KMS-11 (cell line): Measurements from ENCODE around the gene TSPAN33.
A peak's percentile ranks its signal among the peaks of the same experiment; 100 is the strongest.
"Not testable (repeated sequence)": the region's sequence is repeated elsewhere in the genome, so short reads cannot be mapped to it uniquely, and the experiment has no call there.

Source experiments
- H2AFZ ChIP-seq: fragments of 200-600 bp; sonication (generic); 2 replicates; pipeline ENCODE4 v1.6.1; 2016; ENCODE audit warnings: antibody characterized with exemption, mixed run types, low read depth
- H3K27ac ChIP-seq: fragments of 200-600 bp; sonication (generic); 2 replicates; pipeline ENCODE4 v1.6.1; 2016; ENCODE audit warnings: mild to moderate bottlenecking, mixed run types
- H3K27me3 ChIP-seq: fragments of 200-600 bp; sonication (generic); 2 replicates; pipeline ENCODE4 v1.6.1; 2017; ENCODE audit warnings: mild to moderate bottlenecking, low read depth, mixed run types, moderate library complexity; ENCODE audit not compliant: insufficient read depth
- H3K36me3 ChIP-seq: fragments of 200-600 bp; sonication (generic); 2 replicates; pipeline ENCODE4 v1.6.1; 2017; ENCODE audit warnings: mild to moderate bottlenecking, mixed run types; ENCODE audit not compliant: insufficient read depth
- H3K4me1 ChIP-seq: fragments of 200-600 bp; sonication (generic); 2 replicates; pipeline ENCODE4 v1.6.1; 2016; ENCODE audit warnings: mild to moderate bottlenecking, low read depth, mixed run types; ENCODE audit not compliant: poor library complexity, severe bottlenecking
- H3K4me2 ChIP-seq: fragments of 200-600 bp; sonication (generic); 2 replicates; pipeline ENCODE4 v1.7.0; 2016; ENCODE audit warnings: mild to moderate bottlenecking, mixed run types
- H3K4me3 ChIP-seq: fragments of 200-600 bp; sonication (generic); IDR thresholded peaks from 2 replicates; pipeline ENCODE4 v1.6.1; 2017; ENCODE audit warnings: low read depth, low read length, mixed read lengths; ENCODE audit not compliant: insufficient read depth
- H3K79me2 ChIP-seq: fragments of 200-600 bp; sonication (generic); 2 replicates; pipeline ENCODE4 v1.6.1; 2016; ENCODE audit warnings: low read depth, mixed run types; ENCODE audit not compliant: insufficient read depth
- H3K9ac ChIP-seq: fragments of 200-600 bp; sonication (generic); 2 replicates; pipeline ENCODE4 v1.6.1; 2016; ENCODE audit warnings: mild to moderate bottlenecking, mixed run types
- H4K20me1 ChIP-seq: fragments of 200-600 bp; sonication (generic); 2 replicates; pipeline ENCODE4 v1.6.1; 2016; ENCODE audit warnings: mild to moderate bottlenecking, mixed run types; ENCODE audit not compliant: insufficient read depth
- CTCF ChIP-seq: fragments of 200-600 bp; sonication (generic); conservative IDR thresholded peaks from 2 replicates; pipeline ENCODE4 v1.6.1; 2017; ENCODE audit warnings: low read depth, mild to moderate bottlenecking, antibody characterized with exemption, low read length, moderate library complexity, mixed read lengths

The TSPAN33 gene

DNA sequence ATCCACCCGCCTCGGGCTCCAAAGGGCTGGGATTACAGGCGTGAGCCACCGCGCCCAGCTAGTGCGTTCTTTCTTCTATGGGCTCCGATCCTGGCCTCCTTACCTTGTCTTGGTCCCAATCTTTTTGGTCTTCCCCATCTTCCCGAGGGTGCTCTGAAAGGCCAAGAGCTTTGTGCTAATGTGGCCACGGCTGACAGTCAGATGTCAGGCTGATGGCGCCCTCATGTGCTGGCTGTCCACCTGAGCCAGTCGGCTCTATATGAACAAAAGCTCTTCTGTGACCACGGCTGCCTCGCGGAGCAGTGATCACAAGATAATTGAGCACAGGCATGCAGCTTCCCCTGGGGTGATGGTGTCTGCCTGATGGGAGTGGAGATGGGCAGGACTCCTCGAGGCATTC is 69.3 kb downstream of the TSPAN33 start:
- H3K36me3 ChIP-seq = no peaks in the 10 kb centered on the region
- H4K20me1 ChIP-seq = no peaks in the 10 kb centered on the region
- H3K79me2 ChIP-seq = no peaks in the 10 kb centered on the region
- H3K4me1 ChIP-seq = peaks cover 7% of the 10 kb centered on the region
- no peak overlapping the region for H3K4me3 ChIP-seq
- H3K27me3 ChIP-seq = peaks cover 5% of the 10 kb centered on the region; the same call in 1 of the 2 replicates
- no peak overlapping the region for H3K9ac ChIP-seq
- H2AFZ ChIP-seq = no peak overlapping the region
- no peak overlapping the region for H3K4me2 ChIP-seq
- no peak overlapping the region for H3K27ac ChIP-seq
- peak; percentile 42; the same call in 1 of the 2 replicates for TF ChIP-seq CTCF

GRCh38 chr7:129215691-129216090 is 71.2 kb downstream of the TSPAN33 start:
- H2AFZ ChIP-seq, H3K4me3 ChIP-seq, H3K4me2 ChIP-seq, H3K9ac ChIP-seq, H4K20me1 ChIP-seq, H3K4me1 ChIP-seq, H3K27me3 ChIP-seq, H3K36me3 ChIP-seq, H3K79me2 ChIP-seq, H3K27ac ChIP-seq: not testable (repeated sequence)

DNA sequence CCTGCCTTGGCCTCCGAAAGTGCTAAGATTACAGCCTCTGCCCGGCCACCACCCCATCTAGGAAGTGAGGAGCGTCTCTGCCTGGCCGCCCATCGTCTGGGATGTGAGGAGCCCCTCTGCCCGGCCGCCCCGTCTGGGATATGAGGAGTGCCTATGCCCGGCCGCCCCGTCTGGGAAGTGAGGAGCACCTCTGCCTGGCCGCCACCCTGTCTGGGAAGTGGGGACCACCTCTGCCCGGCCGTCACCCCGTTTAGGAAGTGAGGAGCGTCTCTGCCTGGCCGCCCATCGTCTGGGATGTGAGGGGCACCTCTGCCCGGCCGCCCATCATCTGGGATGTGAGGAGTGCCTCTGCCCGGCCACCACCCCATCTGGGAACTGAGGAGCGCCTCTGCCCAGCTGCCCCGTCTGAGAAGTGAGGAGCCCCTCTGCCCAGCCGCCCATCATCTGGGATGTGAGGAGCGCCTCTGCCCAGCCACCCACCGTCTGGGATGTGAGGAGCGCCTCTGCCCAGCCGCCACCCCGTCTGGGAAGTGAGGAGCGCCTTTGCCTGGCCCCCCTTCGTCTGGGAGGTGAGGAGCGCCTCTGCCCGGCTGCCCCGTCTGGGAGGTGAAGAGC is 71.7 kb downstream of the TSPAN33 start:
- H3K4me2 ChIP-seq, H3K79me2 ChIP-seq, H3K27ac ChIP-seq, H2AFZ ChIP-seq, H3K27me3 ChIP-seq, H3K4me3 ChIP-seq, H3K36me3 ChIP-seq, H4K20me1 ChIP-seq, H3K9ac ChIP-seq, H3K4me1 ChIP-seq: not testable (repeated sequence)

- not testable (repeated sequence) for H3K4me2 ChIP-seq, H3K4me3 ChIP-seq, H4K20me1 ChIP-seq
These were observed 72.4 kb downstream of the TSPAN33 start for GRCh38 chr7:129216821-129217416.

GRCh38 chr7:129218514-129219062 is 74.1 kb downstream of the TSPAN33 start:
- Histone ChIP-seq H2AFZ (peak overlapping the region; percentile 57), H3K79me2 (no peaks in the 10 kb centered on the region)

More at GRCh38 chr7:129216821-129217416, 72.4 kb downstream of the TSPAN33 start:
- H3K27me3 ChIP-seq, H3K27ac ChIP-seq, H3K79me2 ChIP-seq, H2AFZ ChIP-seq, H3K4me1 ChIP-seq, H3K9ac ChIP-seq, H3K36me3 ChIP-seq: not testable (repeated sequence)

DNA sequence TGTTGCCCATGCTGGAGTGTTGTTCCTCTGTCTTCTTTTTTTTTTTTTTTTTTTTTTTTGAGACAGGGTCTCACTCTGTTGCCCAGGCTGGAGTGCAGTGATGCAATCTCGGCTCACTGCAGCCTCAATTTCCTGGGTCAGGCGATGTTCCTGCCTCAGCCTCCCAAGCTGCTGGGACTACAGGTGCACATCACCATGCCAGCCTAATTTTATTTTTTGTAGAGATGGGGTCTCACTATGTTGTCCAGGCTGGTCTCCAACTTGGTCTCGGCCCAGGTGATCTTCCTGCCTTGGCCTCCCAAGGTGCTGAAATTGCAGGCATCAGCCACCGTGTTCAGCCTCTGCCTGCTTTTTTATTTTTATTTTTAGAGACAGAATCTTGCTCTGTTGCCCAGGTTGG is 74.7 kb downstream of the TSPAN33 start:
- H4K20me1 ChIP-seq, H3K4me3 ChIP-seq, H3K4me2 ChIP-seq, H3K36me3 ChIP-seq, H2AFZ ChIP-seq, H3K9ac ChIP-seq, H3K27me3 ChIP-seq, H3K79me2 ChIP-seq, H3K27ac ChIP-seq: not testable (repeated sequence)
- peaks cover 17% of the 10 kb centered on the region for H3K4me1 ChIP-seq

More at GRCh38 chr7:129218514-129219062, 74.1 kb downstream of the TSPAN33 start:
- no peak overlapping the region for H3K4me3 ChIP-seq
- no peak overlapping the region for H3K9ac ChIP-seq
- peak overlapping the region; percentile 21 for H3K4me2 ChIP-seq
- H3K4me1 ChIP-seq = peaks cover 11% of the 10 kb centered on the region
- no peaks in the 10 kb centered on the region for H3K36me3 ChIP-seq
- TF ChIP-seq CTCF = peak; percentile 99
- H3K27ac ChIP-seq = no peak overlapping the region
- H3K27me3 ChIP-seq = no peaks in the 10 kb centered on the region
- H4K20me1 ChIP-seq = no peaks in the 10 kb centered on the region
